ENCODE measurements around the gene GOLGB1.

GRCh38 chr3:121698901-121699300 lies 50.6 kb downstream of the GOLGB1 start:
- no peak for TF ChIP-seq POLR2A (IDR thresholded peaks at IDR 0.05)
- TF ChIP-seq, protein P1, sequence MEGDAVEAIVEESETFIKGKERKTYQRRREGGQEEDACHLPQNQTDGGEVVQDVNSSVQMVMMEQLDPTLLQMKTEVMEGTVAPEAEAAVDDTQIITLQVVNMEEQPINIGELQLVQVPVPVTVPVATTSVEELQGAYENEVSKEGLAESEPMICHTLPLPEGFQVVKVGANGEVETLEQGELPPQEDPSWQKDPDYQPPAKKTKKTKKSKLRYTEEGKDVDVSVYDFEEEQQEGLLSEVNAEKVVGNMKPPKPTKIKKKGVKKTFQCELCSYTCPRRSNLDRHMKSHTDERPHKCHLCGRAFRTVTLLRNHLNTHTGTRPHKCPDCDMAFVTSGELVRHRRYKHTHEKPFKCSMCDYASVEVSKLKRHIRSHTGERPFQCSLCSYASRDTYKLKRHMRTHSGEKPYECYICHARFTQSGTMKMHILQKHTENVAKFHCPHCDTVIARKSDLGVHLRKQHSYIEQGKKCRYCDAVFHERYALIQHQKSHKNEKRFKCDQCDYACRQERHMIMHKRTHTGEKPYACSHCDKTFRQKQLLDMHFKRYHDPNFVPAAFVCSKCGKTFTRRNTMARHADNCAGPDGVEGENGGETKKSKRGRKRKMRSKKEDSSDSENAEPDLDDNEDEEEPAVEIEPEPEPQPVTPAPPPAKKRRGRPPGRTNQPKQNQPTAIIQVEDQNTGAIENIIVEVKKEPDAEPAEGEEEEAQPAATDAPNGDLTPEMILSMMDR (IDR thresholded peaks at IDR 0.05): no peak
